ENCODE data around the gene MRC2.

GRCh38 chr17:62718429-62718828 is 91.0 kb downstream of the MRC2 start:
- TF ChIP-seq CTCF (IDR thresholded peaks at IDR 0.05; ENCODE audit: low read length) (no peak), EZH2 (optimal IDR thresholded peaks at IDR 0.05; ENCODE audit: low read depth, low read length) (no peak), EZH2phosphoT487 (IDR thresholded peaks at IDR 0.05; ENCODE audit: low read length) (no peak)

All from MM.1S (cell line).